Hepatic stellate cell (primary cell): ENCODE measurements around the gene PDGFA.

Experiments
- DNase-seq: peaks from one replicate; pipeline ENCODE4 v3.0.0; 2011; ENCODE audit warnings: low spot score

Gene PDGFA

GRCh38 chr7:460374-461116 is 59.1 kb downstream of the PDGFA start:
- peak; percentile 96 for DNase-seq

GRCh38 chr7:459584-460373 is 59.9 kb downstream of the PDGFA start:
- DNase-seq, result no peak

DNA sequence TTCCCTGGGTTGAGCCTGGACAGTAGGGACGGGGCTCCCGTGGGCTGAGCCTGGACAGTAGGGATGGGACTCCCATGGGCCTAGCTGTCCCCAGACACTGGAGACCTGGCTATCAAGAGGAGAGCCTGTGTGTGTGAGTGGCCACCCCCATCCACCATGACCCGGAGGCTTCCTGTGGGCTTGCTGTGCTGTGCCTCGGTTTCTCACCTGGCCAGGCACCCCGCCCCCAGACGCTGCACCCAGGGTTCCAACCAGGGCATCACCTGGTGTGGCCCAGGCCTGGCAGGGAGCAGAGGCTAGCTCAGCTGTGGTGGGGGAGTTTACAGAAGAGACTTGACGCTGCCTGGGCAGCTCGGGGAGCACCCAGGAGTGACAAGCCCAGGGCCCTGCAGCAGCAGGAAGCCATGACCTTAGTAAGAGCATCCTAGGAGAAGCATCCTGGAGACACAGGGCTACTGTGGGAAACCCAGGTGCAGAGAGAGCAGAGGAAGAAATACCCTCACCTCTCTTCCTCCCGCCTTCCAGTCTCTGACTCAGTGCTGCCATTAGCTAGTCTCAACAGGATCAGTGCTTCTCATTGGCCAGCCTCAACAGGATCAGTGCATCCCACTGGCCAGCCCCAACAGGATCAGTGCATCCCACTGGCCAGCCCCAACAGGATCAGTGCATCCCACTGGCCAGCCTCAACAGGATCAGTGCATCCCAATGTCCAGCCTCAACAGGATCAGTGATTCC is 61.0 kb downstream of the PDGFA start:
- no peak for DNase-seq

DNA sequence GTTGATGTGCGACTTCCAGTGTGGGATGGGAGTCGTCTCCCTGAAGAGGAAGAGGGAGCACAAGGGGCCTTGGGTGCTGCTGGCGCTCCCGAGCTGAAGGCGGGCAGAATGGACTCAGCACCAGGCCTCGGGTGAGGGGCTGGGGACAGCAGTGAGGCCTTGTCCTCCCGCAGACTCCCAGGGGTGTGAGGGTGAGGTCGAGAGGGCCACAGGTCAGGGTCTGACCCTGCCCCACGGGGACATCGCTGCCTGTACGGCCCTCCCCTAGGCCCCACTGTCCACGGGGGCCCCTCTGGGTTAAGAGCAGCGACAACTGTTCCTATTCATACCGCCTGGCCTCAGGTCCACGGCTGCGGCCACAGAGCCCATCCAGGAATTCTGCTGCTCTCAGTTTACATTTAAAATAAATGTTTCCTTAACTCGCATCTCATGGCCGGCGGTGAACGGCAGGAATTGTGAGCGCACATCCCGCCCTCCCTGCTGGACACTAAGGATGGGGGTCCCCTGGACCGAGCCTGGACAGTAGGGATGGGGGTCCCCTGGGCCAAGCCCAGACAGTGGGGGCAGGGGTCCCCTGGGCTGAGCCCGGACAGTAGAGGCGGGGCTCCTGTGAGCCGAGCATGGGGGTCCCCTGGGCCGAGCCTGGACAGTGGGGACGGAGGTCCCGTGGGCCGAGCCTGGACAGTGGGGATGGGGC is 61.7 kb downstream of the PDGFA start:
- DNase-seq, result no peak

DNA sequence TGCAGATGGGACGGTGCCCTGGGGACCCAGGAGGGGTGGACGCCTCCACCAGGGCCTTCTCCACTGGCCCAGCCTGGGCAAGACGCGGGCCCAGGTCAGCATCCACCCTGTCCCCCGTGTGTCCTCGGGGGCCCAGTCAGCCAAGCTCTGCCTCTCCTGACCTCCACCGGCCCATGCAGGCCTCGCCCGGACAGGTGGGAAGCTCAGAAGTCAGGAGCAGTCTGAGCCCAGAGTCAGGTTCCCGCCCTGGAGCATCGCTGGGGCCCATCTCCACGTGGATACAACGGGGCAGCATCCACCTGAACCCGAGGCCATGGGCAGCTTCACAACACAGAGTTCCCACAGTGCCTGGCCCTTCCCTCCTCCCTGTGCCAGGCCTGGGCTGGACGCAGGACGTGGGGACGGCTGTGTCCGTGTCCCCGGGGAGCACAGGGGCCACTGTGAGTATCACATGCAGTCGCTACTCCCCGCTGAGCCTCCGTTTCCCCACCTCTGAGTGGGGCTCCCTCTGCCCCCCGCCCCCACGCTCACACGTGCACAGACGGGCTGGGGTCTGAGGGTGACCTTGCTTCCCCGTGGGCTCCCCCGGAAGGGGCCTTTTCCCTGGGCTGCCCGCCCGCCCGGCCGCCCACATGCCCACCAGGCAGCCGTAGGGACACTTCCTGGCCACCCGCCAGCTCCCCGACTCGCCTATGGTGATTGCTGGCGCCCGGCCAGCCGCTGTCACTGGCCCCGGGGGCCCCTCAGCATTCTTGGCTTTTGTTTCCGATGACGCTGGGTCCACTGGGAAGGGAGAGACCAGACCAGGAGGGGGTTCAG is 64.3 kb downstream of the PDGFA start:
- DNase-seq, result peak; percentile 95

DNA sequence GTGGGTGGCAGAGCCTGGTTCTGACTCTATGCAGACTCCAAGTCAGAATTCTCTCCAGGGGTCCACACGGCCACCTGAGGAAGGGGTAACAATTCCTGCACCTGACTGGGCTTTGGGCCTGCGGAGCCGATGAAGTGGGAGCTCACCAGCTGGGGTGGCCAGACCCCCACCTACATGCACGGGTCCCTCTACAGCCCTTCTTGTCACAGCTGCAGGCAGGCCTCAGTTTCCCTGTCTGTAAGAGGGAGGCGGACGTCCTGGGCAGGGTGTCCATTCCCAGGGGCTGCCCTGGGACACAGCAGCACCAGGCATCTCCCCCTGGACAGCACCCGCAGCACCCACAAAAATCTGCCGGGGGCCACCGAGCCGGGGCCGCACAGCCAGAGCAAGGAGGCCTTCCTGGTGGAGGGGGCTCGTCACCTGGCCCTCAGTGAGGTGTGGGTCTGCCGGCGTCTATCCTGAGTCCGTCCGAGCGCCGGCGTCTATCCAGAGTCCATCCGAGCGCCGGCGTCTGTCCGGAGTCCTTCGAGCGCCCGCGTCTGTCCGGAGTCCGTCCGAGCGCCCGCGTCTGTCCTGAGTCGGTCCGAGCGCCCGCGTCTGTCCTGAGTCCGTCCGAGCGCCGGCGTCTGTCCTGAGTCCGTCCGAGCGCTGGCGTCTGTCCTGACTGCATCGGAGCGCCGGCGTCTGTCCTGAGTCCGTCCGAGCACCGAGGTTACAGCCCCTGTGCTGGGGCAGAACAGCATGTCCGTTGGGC is 65.1 kb downstream of the PDGFA start:
- no peak for DNase-seq

GRCh38 chr7:453597-454306 is 65.9 kb downstream of the PDGFA start:
- DNase-seq, result no peak

GRCh38 chr7:452791-453455 is 66.7 kb downstream of the PDGFA start:
- peak; percentile 70 for DNase-seq

DNA sequence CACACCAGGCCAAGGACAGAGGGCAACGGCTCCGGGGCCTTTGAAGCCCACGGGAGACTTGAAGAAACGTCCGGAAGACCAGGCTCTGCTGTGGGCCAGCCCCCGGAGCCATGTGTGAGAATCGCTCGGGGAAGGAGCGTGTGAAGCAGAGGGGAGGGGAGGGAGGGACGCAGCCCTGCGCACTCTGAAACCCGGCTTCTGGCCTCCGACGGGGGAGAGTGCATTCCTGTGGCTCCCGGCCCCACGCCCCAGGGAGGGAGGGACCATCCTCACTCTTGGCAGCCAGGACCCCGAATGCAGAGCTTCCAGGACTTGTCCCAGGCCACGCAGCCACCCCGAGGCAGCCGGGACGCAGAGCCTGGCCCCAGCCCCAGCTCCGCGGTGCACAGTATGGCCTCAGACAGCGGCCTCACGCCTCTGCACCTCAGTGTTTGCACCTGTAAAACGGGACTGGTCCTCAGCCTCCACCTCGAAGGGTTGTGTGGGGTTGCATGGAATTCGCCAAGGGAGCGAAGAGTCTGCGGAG is 67.4 kb downstream of the PDGFA start:
- DNase-seq, result peak; percentile 95

GRCh38 chr7:451255-452225 is 68.1 kb downstream of the PDGFA start:
- DNase-seq, result no peak

DNA sequence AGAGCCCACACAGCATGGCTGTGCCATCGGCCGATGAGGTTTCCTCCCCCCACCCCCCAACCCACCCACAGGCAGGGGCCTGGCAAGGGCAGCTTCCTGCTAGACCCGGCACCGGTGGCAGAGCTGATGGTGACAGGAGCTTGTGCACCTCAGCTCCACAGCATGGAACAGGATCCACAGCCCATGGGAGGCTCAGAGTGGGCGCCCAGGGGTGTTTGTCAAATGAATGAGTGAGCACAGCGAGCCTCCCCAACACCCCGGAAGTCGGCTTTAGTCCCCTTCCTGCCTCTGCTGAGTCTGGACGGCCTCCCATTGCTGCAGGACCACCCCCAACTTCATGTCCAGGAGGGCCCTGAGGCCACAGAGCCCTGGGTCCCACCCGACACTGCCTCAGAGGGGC is 68.9 kb downstream of the PDGFA start:
- DNase-seq, result no peak

- no peak for DNase-seq
Measured at GRCh38 chr7:450036-450435, 69.6 kb downstream of the PDGFA start.

- no peak for DNase-seq
Measured at GRCh38 chr7:449324-450019, 70.2 kb downstream of the PDGFA start.

DNA sequence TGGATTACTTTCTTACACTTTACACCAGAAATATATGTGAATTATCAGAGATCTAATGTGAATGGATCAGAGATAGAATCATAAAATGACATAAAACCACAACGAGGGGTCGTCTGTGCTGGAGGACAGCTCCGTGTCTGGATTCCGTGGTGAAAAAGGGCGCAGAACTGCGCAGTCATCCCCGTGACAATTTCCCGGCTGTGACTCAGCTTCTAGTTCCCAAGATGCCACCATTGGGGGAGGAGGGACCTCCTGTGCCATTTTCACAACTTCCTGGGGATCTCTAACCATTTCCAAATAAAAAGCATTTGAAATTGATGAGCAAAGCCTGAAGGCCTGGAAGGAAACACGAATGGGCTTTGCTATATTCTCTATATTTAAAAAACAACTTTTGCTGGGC is 72.1 kb downstream of the PDGFA start:
- no peak for DNase-seq
